K562 (cell line): Measurements from ENCODE around the gene PLCB1.

ENCODE experiments used
- ADNP ChIP-seq: fragments of 200-800 bp; sonication (Bioruptor generic); IDR thresholded peaks from 2 replicates; pipeline ENCODE4 v1.6.1; 2016; ENCODE audit warnings: missing genetic modification characterization, missing compliant biosample characterization
- FOS ChIP-seq: IDR thresholded peaks from 3 replicates; pipeline ENCODE4 v1.6.1; 2011; ENCODE audit not compliant: insufficient read length; ENCODE audit errors: extremely low read depth
- GABPA ChIP-seq: fragments of 200-800 bp; sonication (Bioruptor generic); conservative IDR thresholded peaks from 2 replicates; pipeline ENCODE4 v1.6.1; 2016; ENCODE audit warnings: low read depth, missing genetic modification characterization, missing compliant biosample characterization
- GTF2E2 ChIP-seq: fragments of 200-800 bp; sonication (Bioruptor generic); IDR thresholded peaks from 2 replicates; pipeline ENCODE4 v1.6.1; 2016; ENCODE audit warnings: missing genetic modification characterization, missing compliant biosample characterization
- HNRNPH1 ChIP-seq: fragments of 200-400 bp; formaldehyde crosslinking; optimal IDR thresholded peaks from 2 replicates; pipeline ENCODE3; 2017; ENCODE audit warnings: low read depth, mild to moderate bottlenecking, low read length, moderate library complexity
- MTA2 ChIP-seq: fragments of 450-650 bp; IDR thresholded peaks from 2 replicates; pipeline ENCODE4 v1.6.1; 2016; ENCODE audit warnings: low read depth
- NCOA1 ChIP-seq: fragments of 450-650 bp; IDR thresholded peaks from 2 replicates; pipeline ENCODE4 v1.6.1; 2016; ENCODE audit warnings: low read depth
- NONO ChIP-seq, 2 experiments: fragments of 200-400 bp in 1 of 2; fragments of 450-650 bp in 1 of 2; formaldehyde crosslinking in 1 of 2; IDR thresholded peaks; 2 replicates each; pipeline ENCODE4 v1.6.1; 2017; ENCODE audit warnings: low read depth in 2 of 2, mild to moderate bottlenecking in 2 of 2, moderate library complexity in 2 of 2, low read length in 1 of 2
- NUFIP1 ChIP-seq: fragments of 450-650 bp; IDR thresholded peaks from 2 replicates; pipeline ENCODE4 v1.6.1; 2018; ENCODE audit not compliant: partially characterized antibody
- ZBTB26 ChIP-seq: fragments of 450-650 bp; formaldehyde crosslinking; IDR thresholded peaks from 2 replicates; pipeline ENCODE4 v1.4.0; 2022; ENCODE audit warnings: missing genetic modification characterization
- ZC3H4 ChIP-seq: sonication (generic); formaldehyde crosslinking; IDR thresholded peaks from 2 replicates; pipeline ENCODE4 v1.9.0; 2021; ENCODE audit warnings: missing genetic modification reagents, borderline replicate concordance
- ZNF174 ChIP-seq: fragments of 250-450 bp; sonication (Bioruptor Pico); IDR thresholded peaks from 2 replicates; pipeline ENCODE4 v1.4.0; 2020; ENCODE audit warnings: mild to moderate bottlenecking
- ZSCAN29 ChIP-seq: fragments of 450-650 bp; IDR thresholded peaks from 2 replicates; pipeline ENCODE4 v1.6.1; 2017
- TF ChIP-seq, protein P1 (sequence below), 3 experiments: IDR thresholded peaks in 2 of 3; conservative IDR thresholded peaks in 1 of 3; 2 replicates each; pipeline ENCODE4 v1.5.1; 2011 to 2012; ENCODE audit warnings: low read length in 3 of 3, mild to moderate bottlenecking in 3 of 3, control low read depth in 2 of 3, improper control_type of control experiment in 1 of 3, inconsistent platforms in 1 of 3, low read depth in 1 of 3, mixed read lengths in 1 of 3, moderate library complexity in 1 of 3; ENCODE audit not compliant: insufficient read depth in 2 of 3

DNA sequence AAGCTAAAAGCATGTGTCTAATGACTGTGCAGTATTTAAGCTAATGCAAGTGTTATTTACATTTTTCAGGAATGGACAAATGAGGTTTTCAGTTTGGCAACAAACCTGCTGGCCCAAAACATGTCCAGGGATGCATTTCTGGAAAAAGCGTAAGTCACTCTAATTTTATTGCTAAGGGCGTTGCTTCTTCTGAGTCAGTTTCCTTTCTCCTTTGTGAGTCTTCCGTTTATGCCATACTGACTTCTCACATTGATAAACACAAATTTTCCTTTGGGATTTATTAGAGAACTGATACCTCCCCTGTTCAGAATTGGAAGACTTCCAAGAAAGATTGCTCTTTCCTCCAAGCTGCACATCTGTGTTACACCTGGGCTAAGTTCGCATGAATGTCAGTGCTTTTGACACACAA is 514.0 kb downstream of the PLCB1 start:
- TF ChIP-seq, protein P1, sequence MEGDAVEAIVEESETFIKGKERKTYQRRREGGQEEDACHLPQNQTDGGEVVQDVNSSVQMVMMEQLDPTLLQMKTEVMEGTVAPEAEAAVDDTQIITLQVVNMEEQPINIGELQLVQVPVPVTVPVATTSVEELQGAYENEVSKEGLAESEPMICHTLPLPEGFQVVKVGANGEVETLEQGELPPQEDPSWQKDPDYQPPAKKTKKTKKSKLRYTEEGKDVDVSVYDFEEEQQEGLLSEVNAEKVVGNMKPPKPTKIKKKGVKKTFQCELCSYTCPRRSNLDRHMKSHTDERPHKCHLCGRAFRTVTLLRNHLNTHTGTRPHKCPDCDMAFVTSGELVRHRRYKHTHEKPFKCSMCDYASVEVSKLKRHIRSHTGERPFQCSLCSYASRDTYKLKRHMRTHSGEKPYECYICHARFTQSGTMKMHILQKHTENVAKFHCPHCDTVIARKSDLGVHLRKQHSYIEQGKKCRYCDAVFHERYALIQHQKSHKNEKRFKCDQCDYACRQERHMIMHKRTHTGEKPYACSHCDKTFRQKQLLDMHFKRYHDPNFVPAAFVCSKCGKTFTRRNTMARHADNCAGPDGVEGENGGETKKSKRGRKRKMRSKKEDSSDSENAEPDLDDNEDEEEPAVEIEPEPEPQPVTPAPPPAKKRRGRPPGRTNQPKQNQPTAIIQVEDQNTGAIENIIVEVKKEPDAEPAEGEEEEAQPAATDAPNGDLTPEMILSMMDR (IDR thresholded peaks at IDR 0.05 in 2 of 3, conservative IDR thresholded peaks at IDR 0.05 in 1 of 3; ENCODE audit: insufficient read depth in 2 of 3, low read depth in 1 of 3, low read length in 3 of 3): no peak
- TF ChIP-seq ZC3H4 (CRISPR knock-in tag) (no peak), NUFIP1 (no peak), GABPA (no peak), NONO (IDR thresholded peaks at IDR 0.05; ENCODE audit: low read depth in 2 of 2, low read length in 1 of 2) (no peak), FOS (no peak), MTA2 (no peak), GTF2E2 (tag) (no peak), ADNP (tag) (no peak), ZBTB26 (CRISPR knock-in tag) (no peak), ZNF174 (no peak), ZSCAN29 (no peak), NCOA1 (no peak), HNRNPH1 (no peak)
